Loucy (cell line): ENCODE results near the gene TFDP1.
"Not testable (repeated sequence)": the region's sequence is repeated elsewhere in the genome, so short reads cannot be mapped to it uniquely, and the experiment has no call there.

Experiments
- H2AFZ ChIP-seq: fragments of 200-600 bp; sonication (generic); 2 replicates; pipeline ENCODE4 v1.6.0; 2016; ENCODE audit warnings: antibody characterized with exemption, mild to moderate bottlenecking, low read length, moderate library complexity
- H3F3A ChIP-seq: fragments of 200-600 bp; 2 replicates; pipeline ENCODE4 v1.6.0; 2016; ENCODE audit warnings: antibody characterized with exemption, low read depth, mild to moderate bottlenecking
- H3K27me3 ChIP-seq: fragments of 200-600 bp; sonication (generic); 2 replicates; pipeline ENCODE4 v1.6.1; 2014; ENCODE audit warnings: low read length, mild to moderate bottlenecking; ENCODE audit not compliant: insufficient read depth, poor library complexity, severe bottlenecking
- H3K36me3 ChIP-seq: fragments of 200-600 bp; sonication (generic); 2 replicates; pipeline ENCODE4 v1.6.1; 2016; ENCODE audit warnings: low read length; ENCODE audit not compliant: insufficient read depth
- H3K4me1 ChIP-seq: fragments of 200-600 bp; sonication (generic); 2 replicates; pipeline ENCODE4 v1.5.1; 2014; ENCODE audit warnings: low read length, mild to moderate bottlenecking; ENCODE audit not compliant: insufficient read depth, poor library complexity, severe bottlenecking
- H3K4me2 ChIP-seq: fragments of 200-600 bp; sonication (generic); 2 replicates; pipeline ENCODE4 v1.6.0; 2014; ENCODE audit warnings: antibody characterized with exemption, low read length, low read depth, mild to moderate bottlenecking; ENCODE audit not compliant: poor library complexity, severe bottlenecking
- H3K4me3 ChIP-seq: fragments of 200-600 bp; sonication (generic); 2 replicates; pipeline ENCODE4 v1.5.1; 2014; ENCODE audit warnings: low read length, mild to moderate bottlenecking, mixed read lengths; ENCODE audit not compliant: poor library complexity, severe bottlenecking
- H3K79me2 ChIP-seq: fragments of 200-600 bp; sonication (generic); 2 replicates; pipeline ENCODE4 v1.6.1; 2014; ENCODE audit warnings: low read length; ENCODE audit not compliant: insufficient read depth
- H3K9ac ChIP-seq: fragments of 200-600 bp; sonication (generic); 2 replicates; pipeline ENCODE4 v1.6.0; 2014; ENCODE audit warnings: mild to moderate bottlenecking, low read depth, low read length, moderate library complexity; ENCODE audit not compliant: poor library complexity, severe bottlenecking
- H3K9me2 ChIP-seq: fragments of 200-600 bp; sonication (generic); replicated peaks from 2 replicates; pipeline ENCODE4 v1.6.1; 2016; ENCODE audit warnings: low read depth, low read length, mixed read lengths
- H3K9me3 ChIP-seq: fragments of 200-600 bp; sonication (generic); 2 replicates; pipeline ENCODE4 v1.6.1; 2014; ENCODE audit warnings: mild to moderate bottlenecking, antibody characterized with exemption, low read length, low read depth; ENCODE audit not compliant: insufficient read depth
- H4K20me1 ChIP-seq: fragments of 200-600 bp; sonication (generic); 2 replicates; pipeline ENCODE4 v1.6.0; 2014; ENCODE audit warnings: antibody characterized with exemption, low read length, mild to moderate bottlenecking; ENCODE audit not compliant: insufficient read depth, poor library complexity, severe bottlenecking
- EZH2phosphoT487 ChIP-seq: fragments of 200-600 bp; IDR thresholded peaks from 2 replicates; pipeline ENCODE4 v1.6.1; 2018; ENCODE audit warnings: antibody characterized with exemption, mild to moderate bottlenecking, moderate library complexity, borderline replicate concordance
- TF ChIP-seq, protein P1 (sequence below): fragments of 200-600 bp; sonication (generic); conservative IDR thresholded peaks from 2 replicates; pipeline ENCODE4 v1.5.1; 2014; ENCODE audit warnings: mild to moderate bottlenecking, antibody characterized with exemption, low read length

TFDP1 gene

DNA sequence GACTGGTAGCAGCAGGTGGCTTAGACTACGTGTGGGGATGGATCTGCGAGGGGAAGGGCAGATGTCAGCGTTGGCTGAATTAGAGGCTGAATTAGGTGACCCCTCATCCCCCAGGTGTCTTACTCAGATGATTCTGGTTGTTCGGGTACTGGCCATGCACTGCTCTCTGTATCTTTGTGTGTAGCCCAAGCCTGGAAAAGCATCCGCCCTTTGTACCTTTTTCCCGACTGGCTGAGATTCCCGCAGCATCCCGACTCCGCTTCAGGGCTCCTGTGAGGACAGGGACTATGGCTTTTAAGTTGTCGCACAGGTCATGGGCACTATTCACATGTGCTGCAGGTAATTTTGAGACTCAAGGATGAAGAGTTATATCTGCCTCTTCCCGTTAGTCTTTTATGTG, 7.2 kb downstream of the TFDP1 start:
- no peaks in the 10 kb centered on the region for H3K36me3 ChIP-seq
- H3K27me3 ChIP-seq: peaks cover 19% of the 10 kb centered on the region

DNA sequence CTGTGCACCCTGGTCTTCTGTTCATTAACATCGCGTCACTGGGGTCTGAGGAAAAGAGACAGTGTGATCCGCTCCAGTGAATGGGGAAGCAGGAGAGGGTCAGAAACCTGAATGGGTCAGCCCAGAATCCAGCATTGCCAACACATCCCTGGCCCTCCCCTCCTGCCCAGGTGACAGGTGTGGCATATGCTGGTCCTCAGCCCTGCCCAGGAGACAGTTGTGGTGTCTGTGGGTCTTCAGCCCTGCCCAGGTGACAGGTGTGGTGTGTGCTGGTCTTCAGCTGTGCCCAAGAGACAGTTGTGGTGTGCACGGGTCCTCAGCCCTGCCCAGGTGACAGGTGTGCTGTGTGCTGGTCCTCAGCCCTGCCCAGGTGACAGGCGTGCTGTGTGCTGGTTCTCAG, 8.0 kb downstream of the TFDP1 start:
- no peaks in the 10 kb centered on the region for H3K9me2 ChIP-seq
- H3K4me3 ChIP-seq: no peak overlapping the region
- no peak for TF ChIP-seq EZH2phosphoT487
- TF ChIP-seq, protein P1, sequence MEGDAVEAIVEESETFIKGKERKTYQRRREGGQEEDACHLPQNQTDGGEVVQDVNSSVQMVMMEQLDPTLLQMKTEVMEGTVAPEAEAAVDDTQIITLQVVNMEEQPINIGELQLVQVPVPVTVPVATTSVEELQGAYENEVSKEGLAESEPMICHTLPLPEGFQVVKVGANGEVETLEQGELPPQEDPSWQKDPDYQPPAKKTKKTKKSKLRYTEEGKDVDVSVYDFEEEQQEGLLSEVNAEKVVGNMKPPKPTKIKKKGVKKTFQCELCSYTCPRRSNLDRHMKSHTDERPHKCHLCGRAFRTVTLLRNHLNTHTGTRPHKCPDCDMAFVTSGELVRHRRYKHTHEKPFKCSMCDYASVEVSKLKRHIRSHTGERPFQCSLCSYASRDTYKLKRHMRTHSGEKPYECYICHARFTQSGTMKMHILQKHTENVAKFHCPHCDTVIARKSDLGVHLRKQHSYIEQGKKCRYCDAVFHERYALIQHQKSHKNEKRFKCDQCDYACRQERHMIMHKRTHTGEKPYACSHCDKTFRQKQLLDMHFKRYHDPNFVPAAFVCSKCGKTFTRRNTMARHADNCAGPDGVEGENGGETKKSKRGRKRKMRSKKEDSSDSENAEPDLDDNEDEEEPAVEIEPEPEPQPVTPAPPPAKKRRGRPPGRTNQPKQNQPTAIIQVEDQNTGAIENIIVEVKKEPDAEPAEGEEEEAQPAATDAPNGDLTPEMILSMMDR: no peak
- no peaks in the 10 kb centered on the region for H3K4me1 ChIP-seq
- no peak overlapping the region for H3K9ac ChIP-seq
- H4K20me1 ChIP-seq: no peaks in the 10 kb centered on the region
- no peaks in the 10 kb centered on the region for H3K36me3 ChIP-seq
- H3K27me3 ChIP-seq: peaks cover 19% of the 10 kb centered on the region
- no peak overlapping the region for H2AFZ ChIP-seq
- H3K9me3 ChIP-seq: no peaks in the 10 kb centered on the region; the same call in 1 of the 2 replicates
- no peak overlapping the region for H3K4me2 ChIP-seq
- no peaks in the 10 kb centered on the region for H3F3A ChIP-seq
- no peaks in the 10 kb centered on the region for H3K79me2 ChIP-seq

More for the DNA sequence above, 7.2 kb downstream of the TFDP1 start:
- no peak overlapping the region for H2AFZ ChIP-seq
- H3K9me2 ChIP-seq: no peaks in the 10 kb centered on the region
- no peaks in the 10 kb centered on the region; the same call in 1 of the 2 replicates for H3K9me3 ChIP-seq
- no peaks in the 10 kb centered on the region for H4K20me1 ChIP-seq
- TF ChIP-seq EZH2phosphoT487: no peak
- TF ChIP-seq, protein P1: no peak
- no peaks in the 10 kb centered on the region for H3F3A ChIP-seq
- no peak overlapping the region for H3K9ac ChIP-seq
- no peak overlapping the region for H3K4me2 ChIP-seq
- H3K79me2 ChIP-seq: no peaks in the 10 kb centered on the region
- no peak overlapping the region for H3K4me3 ChIP-seq
- H3K4me1 ChIP-seq: peaks cover 5% of the 10 kb centered on the region

DNA sequence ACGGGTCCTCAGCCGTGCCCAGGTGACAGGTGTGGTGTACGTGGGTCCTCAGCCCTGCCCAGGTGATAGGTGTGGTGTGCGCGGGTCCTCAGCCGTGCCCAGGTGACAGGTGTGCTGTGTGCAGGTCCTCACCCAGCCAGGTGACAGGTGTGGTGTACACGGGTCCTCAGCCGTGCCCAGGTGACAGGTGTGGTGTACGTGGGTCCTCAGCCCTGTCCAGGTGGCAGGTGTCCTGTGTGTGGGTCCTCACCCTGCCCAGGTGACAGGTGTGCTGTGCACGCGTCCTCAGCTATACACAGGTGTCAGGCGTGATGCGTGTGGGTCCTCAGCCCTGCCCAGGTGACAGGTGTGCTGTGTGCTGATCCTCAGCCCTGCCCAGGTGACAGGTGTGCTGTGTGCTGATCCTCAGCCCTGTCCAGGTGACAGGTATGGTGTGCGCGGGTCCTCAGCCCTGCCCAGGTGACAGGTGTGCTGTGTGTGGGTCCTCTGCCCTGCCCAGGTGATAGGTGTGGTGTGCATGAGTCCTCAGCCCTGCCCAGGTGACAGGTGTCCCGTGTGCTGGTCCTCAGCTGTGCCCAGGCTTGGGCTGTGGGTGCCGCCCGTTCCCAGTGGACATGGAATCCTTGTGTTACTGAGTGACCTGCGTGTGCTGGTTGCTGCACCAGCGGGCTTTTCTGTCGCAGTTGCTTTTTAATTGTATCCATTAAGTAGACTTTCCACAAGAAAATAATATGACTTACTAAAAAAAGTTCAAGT, 9.7 kb downstream of the TFDP1 start:
- not testable (repeated sequence) for H3K27me3 ChIP-seq, H4K20me1 ChIP-seq, H3K36me3 ChIP-seq, H3K9ac ChIP-seq, H3K9me3 ChIP-seq, H3K4me1 ChIP-seq, H3K79me2 ChIP-seq, H3K4me3 ChIP-seq, H3K9me2 ChIP-seq, H3K4me2 ChIP-seq, H3F3A ChIP-seq, H2AFZ ChIP-seq

DNA sequence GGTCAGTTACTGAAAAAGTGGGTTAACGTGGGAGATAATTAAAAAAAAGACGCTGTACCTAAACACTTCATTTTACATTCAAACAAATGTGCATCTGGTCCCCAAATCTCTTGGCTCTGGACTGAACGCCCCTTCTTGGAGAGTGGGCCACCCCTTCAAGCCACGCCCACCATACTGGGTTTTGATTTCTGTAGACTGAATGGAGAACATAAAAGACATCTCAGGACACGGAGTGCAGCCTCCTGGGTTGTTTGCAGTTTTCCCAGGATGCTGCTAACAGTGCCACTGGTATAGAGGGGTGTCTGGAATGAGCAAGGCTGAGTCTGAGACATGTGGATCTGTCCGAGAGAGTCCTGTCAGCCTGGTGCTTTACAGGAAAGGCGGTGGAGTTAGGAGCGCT, 10.6 kb downstream of the TFDP1 start:
- H3K27me3 ChIP-seq: no peaks in the 10 kb centered on the region
- H3K4me1 ChIP-seq: no peaks in the 10 kb centered on the region
- no peaks in the 10 kb centered on the region for H3K79me2 ChIP-seq
- no peak overlapping the region for H3K4me2 ChIP-seq
- no peaks in the 10 kb centered on the region for H3K36me3 ChIP-seq
- no peaks in the 10 kb centered on the region for H3K9me2 ChIP-seq
- peaks cover 7% of the 10 kb centered on the region; the same call in 1 of the 2 replicates for H3K9me3 ChIP-seq
- H2AFZ ChIP-seq: no peak overlapping the region
- TF ChIP-seq EZH2phosphoT487: no peak
- TF ChIP-seq, protein P1: no peak
- H3K9ac ChIP-seq: no peak overlapping the region
- H3K4me3 ChIP-seq: no peak overlapping the region
- no peaks in the 10 kb centered on the region for H3F3A ChIP-seq
- no peaks in the 10 kb centered on the region for H4K20me1 ChIP-seq
